ENCODE data around the gene CSNK2B. TPM values are rescaled to one million over a fixed set of nuclear protein-coding genes. Genes with fewer than 3 reads are reported as not detected.
"Not testable (repeated sequence)": the region's sequence is repeated elsewhere in the genome, so short reads cannot be mapped to it uniquely, and the experiment has no call there.

Gene CSNK2B
- polyA plus RNA-seq, 4 donors = 224 to 234 (median 228) TPM

- no peak for DNase-seq (ENCODE audit: low read depth in 4 of 4, low spot score in 2 of 4)
Measured at GRCh38 chr6:31687860-31688693, 22.2 kb downstream of the CSNK2B start.

GRCh38 chr6:31689249-31690110 is 23.6 kb downstream of the CSNK2B start:
- DNase-seq (ENCODE audit: low read depth in 4 of 4, low spot score in 2 of 4) = no peak

- no peak for DNase-seq (ENCODE audit: low read depth in 4 of 4, low spot score in 2 of 4)
Measured at GRCh38 chr6:31690231-31691077, 24.6 kb downstream of the CSNK2B start.

GRCh38 chr6:31691078-31691463 is 25.2 kb downstream of the CSNK2B start:
- no peak for DNase-seq (ENCODE audit: low read depth in 4 of 4, low spot score in 2 of 4)

- DNase-seq (ENCODE audit: low read depth in 4 of 4, low spot score in 2 of 4) = no peak
Measured at GRCh38 chr6:31691564-31692108, 25.8 kb downstream of the CSNK2B start.

GRCh38 chr6:31692353-31692752 is 26.5 kb downstream of the CSNK2B start:
- DNase-seq (ENCODE audit: low read depth in 4 of 4, low spot score in 2 of 4) = no peak

GRCh38 chr6:31692886-31693285 is 27.0 kb downstream of the CSNK2B start:
- no peak for DNase-seq (ENCODE audit: low read depth in 4 of 4, low spot score in 2 of 4)

- DNase-seq (ENCODE audit: low read depth in 4 of 4, low spot score in 2 of 4) = no peak
Measured at GRCh38 chr6:31693535-31693934, 27.7 kb downstream of the CSNK2B start.

- no peak for DNase-seq (ENCODE audit: low read depth in 4 of 4, low spot score in 2 of 4)
Measured at GRCh38 chr6:31697555-31697954, 31.7 kb downstream of the CSNK2B start.

GRCh38 chr6:31700740-31701401 is 35.0 kb downstream of the CSNK2B start:
- no peak for DNase-seq (ENCODE audit: low read depth in 4 of 4, low spot score in 2 of 4)

GRCh38 chr6:31701666-31702404 is 36.0 kb downstream of the CSNK2B start:
- DNase-seq (ENCODE audit: low read depth in 4 of 4, low spot score in 2 of 4) = no peak

- DNase-seq (ENCODE audit: low read depth in 4 of 4, low spot score in 2 of 4) = no peak
Measured at GRCh38 chr6:31702405-31702818, 36.5 kb downstream of the CSNK2B start.

GRCh38 chr6:31702819-31703716 is 37.2 kb downstream of the CSNK2B start, which contains the start of gene ABHD16A:
Gene ABHD16A (minus strand): TSS chr6:31703324. CDS start chr6:31703281, 43 bp downstream.
- peak; percentile 91 to 98 (median 96) for DNase-seq (ENCODE audit: low read depth in 4 of 4, low spot score in 2 of 4)

GRCh38 chr6:31705931-31706330 is 40.1 kb downstream of the CSNK2B start:
- DNase-seq (ENCODE audit: low read depth in 4 of 4, low spot score in 2 of 4) = no peak

- DNase-seq (ENCODE audit: low read depth in 4 of 4, low spot score in 2 of 4) = no peak
Measured at GRCh38 chr6:31706599-31706998, 40.7 kb downstream of the CSNK2B start, which contains the start of gene LY6G6F. Gene LY6G6F (plus strand): TSS chr6:31706866. CDS start chr6:31706907, 41 bp downstream.

- DNase-seq (ENCODE audit: low read depth in 4 of 4, low spot score in 2 of 4) = no peak
Measured at GRCh38 chr6:31707701-31708100, 41.8 kb downstream of the CSNK2B start.

- no peak for DNase-seq (ENCODE audit: low read depth in 4 of 4, low spot score in 2 of 4)
Measured at GRCh38 chr6:31708224-31708623, 42.3 kb downstream of the CSNK2B start.

GRCh38 chr6:31709157-31709556 is 43.3 kb downstream of the CSNK2B start:
- not testable (repeated sequence) for DNase-seq (ENCODE audit: low read depth in 4 of 4, low spot score in 2 of 4)
